Smooth muscle cell (in vitro differentiated cells): ENCODE results near the gene HOXD3. TPM values are rescaled to one million over a fixed set of nuclear protein-coding genes. Genes with fewer than 3 reads are reported as not detected.

Experiments
- DNase-seq: peaks from one replicate; lab custom pipeline; 2025; ENCODE audit not compliant: unreplicated experiment; lab: John Stamatoyannopoulos, UW
- H2AFZ ChIP-seq: fragments of 200-600 bp; sonication (generic); 2 replicates; pipeline ENCODE4 v1.6.0; 2016; ENCODE audit warnings: antibody characterized with exemption, low read depth, mild to moderate bottlenecking
- H3F3A ChIP-seq: fragments of 200-600 bp; sonication (generic); 2 replicates; pipeline ENCODE4 v1.6.0; 2017; ENCODE audit warnings: antibody characterized with exemption, low read depth
- H3K27ac ChIP-seq: fragments of 200-600 bp; sonication (generic); 2 replicates; pipeline ENCODE4 v1.5.1; 2016; ENCODE audit warnings: low read depth, mild to moderate bottlenecking
- H3K27me3 ChIP-seq: fragments of 200-600 bp; sonication (generic); 2 replicates; pipeline ENCODE4 v1.6.1; 2016; ENCODE audit warnings: low read depth, mild to moderate bottlenecking
- H3K36me3 ChIP-seq: fragments of 200-600 bp; sonication (generic); 2 replicates; pipeline ENCODE4 v1.5.1; 2016; ENCODE audit warnings: low read depth
- H3K4me1 ChIP-seq: fragments of 200-600 bp; sonication (generic); 2 replicates; pipeline ENCODE4 v1.5.1; 2016; ENCODE audit warnings: low read depth
- H3K4me2 ChIP-seq: fragments of 200-600 bp; sonication (generic); 2 replicates; pipeline ENCODE4 v1.6.0; 2016; ENCODE audit warnings: mild to moderate bottlenecking
- H3K4me3 ChIP-seq: fragments of 200-600 bp; sonication (generic); 2 replicates; pipeline ENCODE4 v1.5.1; 2016; ENCODE audit warnings: mild to moderate bottlenecking
- H3K79me2 ChIP-seq: fragments of 200-600 bp; sonication (generic); 2 replicates; pipeline ENCODE4 v1.6.0; 2016; ENCODE audit warnings: low read depth, mild to moderate bottlenecking
- H3K9ac ChIP-seq: fragments of 200-600 bp; sonication (generic); 2 replicates; pipeline ENCODE4 v1.6.0; 2016; ENCODE audit warnings: low read depth
- H3K9me3 ChIP-seq: fragments of 200-600 bp; sonication (generic); replicated peaks from 2 replicates; pipeline ENCODE4 v1.5.1; 2016; ENCODE audit warnings: low read depth
- H4K20me1 ChIP-seq: fragments of 200-600 bp; sonication (generic); 2 replicates; pipeline ENCODE4 v1.6.0; 2016; ENCODE audit warnings: low read depth
- WGBS: methylation state at CpG from one replicate; pipeline ENCODE4 v1.1.7; 2016; ENCODE audit warnings: low lambda C conversion rate; 5-methylcytosine and 5-hydroxymethylcytosine counted together
- polyA plus RNA-seq: library from polyadenylated mRNA; unstranded; fragments of >200 nt; fragmentation: Nextera tagmentation; extraction: Ambion mirVana; gene quantifications from 2 replicates; pipeline ENCODE4 v1.2.1, GENCODE V29; 2016
- total RNA-seq: library from RNA; depleted of rRNA; stranded (reverse); fragments of >200 nt; gene quantifications from 2 replicates; pipeline ENCODE4 v1.2.3, GENCODE V29; 2014
- TF ChIP-seq, protein P1 (sequence below): fragments of 200-600 bp; sonication (generic); IDR thresholded peaks from 2 replicates; pipeline ENCODE4 v1.5.1; 2017; ENCODE audit warnings: borderline replicate concordance, mild to moderate bottlenecking, antibody characterized with exemption; ENCODE audit not compliant: insufficient read depth, poor library complexity, severe bottlenecking

HOXD3 gene
- total and polyA plus RNA-seq, 2 experiments from 2014 or later = not detected

- no peaks in the 10 kb centered on the region for H3K36me3 ChIP-seq
- peaks cover 95% of the 10 kb centered on the region for H3K27me3 ChIP-seq
- H3K4me3 ChIP-seq = no peak overlapping the region
- no peak overlapping the region for H3K9ac ChIP-seq
- no peak overlapping the region for H2AFZ ChIP-seq
- no peak for DNase-seq
- H3K27ac ChIP-seq = no peak overlapping the region
- no peaks in the 10 kb centered on the region for H3K4me1 ChIP-seq
- TF ChIP-seq, protein P1, sequence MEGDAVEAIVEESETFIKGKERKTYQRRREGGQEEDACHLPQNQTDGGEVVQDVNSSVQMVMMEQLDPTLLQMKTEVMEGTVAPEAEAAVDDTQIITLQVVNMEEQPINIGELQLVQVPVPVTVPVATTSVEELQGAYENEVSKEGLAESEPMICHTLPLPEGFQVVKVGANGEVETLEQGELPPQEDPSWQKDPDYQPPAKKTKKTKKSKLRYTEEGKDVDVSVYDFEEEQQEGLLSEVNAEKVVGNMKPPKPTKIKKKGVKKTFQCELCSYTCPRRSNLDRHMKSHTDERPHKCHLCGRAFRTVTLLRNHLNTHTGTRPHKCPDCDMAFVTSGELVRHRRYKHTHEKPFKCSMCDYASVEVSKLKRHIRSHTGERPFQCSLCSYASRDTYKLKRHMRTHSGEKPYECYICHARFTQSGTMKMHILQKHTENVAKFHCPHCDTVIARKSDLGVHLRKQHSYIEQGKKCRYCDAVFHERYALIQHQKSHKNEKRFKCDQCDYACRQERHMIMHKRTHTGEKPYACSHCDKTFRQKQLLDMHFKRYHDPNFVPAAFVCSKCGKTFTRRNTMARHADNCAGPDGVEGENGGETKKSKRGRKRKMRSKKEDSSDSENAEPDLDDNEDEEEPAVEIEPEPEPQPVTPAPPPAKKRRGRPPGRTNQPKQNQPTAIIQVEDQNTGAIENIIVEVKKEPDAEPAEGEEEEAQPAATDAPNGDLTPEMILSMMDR = no peak
- H4K20me1 ChIP-seq = no peaks in the 10 kb centered on the region
- 82% methylated on average over 2 of the region's 2 CpGs for WGBS
- no peak overlapping the region for H3K4me2 ChIP-seq
- H3F3A ChIP-seq = no peaks in the 10 kb centered on the region
- H3K79me2 ChIP-seq = no peaks in the 10 kb centered on the region
- H3K9me3 ChIP-seq = no peaks in the 10 kb centered on the region
Observed at GRCh38 chr2:176142281-176142680, 14.8 kb upstream of the HOXD3 start.

DNA sequence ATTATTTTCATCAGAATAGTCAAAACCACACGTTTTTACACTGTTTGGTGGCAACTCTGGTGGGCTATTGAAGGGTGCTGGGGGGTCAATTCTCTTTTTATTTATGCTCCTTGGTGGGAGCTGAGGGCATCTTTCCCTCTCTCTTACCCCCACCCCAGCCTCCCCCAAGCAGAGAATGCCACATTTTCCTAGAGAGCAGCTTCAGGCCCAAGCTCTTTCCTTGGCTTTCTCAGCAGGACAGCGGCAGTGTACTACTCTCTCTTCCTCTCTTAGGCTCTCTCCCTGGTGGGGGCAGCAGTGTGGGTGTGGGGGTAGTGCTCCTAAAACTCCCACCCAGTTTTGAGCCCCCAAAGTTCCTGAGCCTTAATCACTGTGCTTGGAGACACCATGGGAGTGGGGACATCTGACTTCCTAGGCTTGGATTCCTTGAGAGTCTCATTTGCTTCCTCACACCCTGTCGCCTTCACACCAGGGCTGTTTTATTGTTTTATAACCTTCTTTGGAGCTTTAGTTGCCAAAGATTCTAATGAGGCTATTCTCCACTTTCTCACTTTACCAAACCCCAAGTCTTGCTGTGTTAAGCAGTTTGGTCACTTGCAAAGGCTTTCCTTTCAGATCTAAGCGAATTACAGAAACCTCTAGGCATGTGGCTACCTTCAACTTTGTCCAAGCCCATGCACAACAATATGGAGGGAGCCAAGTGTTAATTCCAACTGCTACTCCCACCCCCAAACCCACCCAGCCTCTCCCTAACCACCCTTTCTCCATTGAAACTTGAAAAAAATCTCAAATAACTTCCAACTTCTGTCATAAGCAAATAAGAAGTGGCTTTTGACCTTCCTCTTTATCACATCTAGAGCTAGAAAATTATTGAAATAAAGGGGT, 11.8 kb upstream of the HOXD3 start:
- 43% methylated on average over 4 of the region's 4 CpGs for WGBS
- H3K9me3 ChIP-seq = no peaks in the 10 kb centered on the region

GRCh38 chr2:176146101-176146500, 11.0 kb upstream of the HOXD3 start:
- Histone ChIP-seq H4K20me1 (no peaks in the 10 kb centered on the region), H3K79me2 (no peaks in the 10 kb centered on the region), H3K9ac (no peak overlapping the region), H3K9me3 (no peaks in the 10 kb centered on the region), H3K4me3 (no peak overlapping the region), H3K27me3 (peaks cover 100% of the 10 kb centered on the region), H3K4me2 (no peak overlapping the region), H3K27ac (no peak overlapping the region), H3K4me1 (no peaks in the 10 kb centered on the region), H3F3A (no peaks in the 10 kb centered on the region), H2AFZ (no peak overlapping the region), H3K36me3 (no peaks in the 10 kb centered on the region)
- TF ChIP-seq, protein P1 = no peak
- no peak for DNase-seq
- WGBS = 60% methylated on average over 6 of the region's 6 CpGs

More for the DNA sequence above, 11.8 kb upstream of the HOXD3 start:
- DNase-seq = no peak
- Histone ChIP-seq H4K20me1 (no peaks in the 10 kb centered on the region), H2AFZ (no peak overlapping the region), H3K4me2 (no peak overlapping the region), H3K4me1 (no peaks in the 10 kb centered on the region), H3K27ac (no peak overlapping the region), H3K4me3 (no peak overlapping the region), H3K9ac (no peak overlapping the region), H3K79me2 (no peaks in the 10 kb centered on the region), H3K36me3 (no peaks in the 10 kb centered on the region), H3F3A (no peaks in the 10 kb centered on the region), H3K27me3 (peaks cover 96% of the 10 kb centered on the region)
- TF ChIP-seq, protein P1 = no peak

DNA sequence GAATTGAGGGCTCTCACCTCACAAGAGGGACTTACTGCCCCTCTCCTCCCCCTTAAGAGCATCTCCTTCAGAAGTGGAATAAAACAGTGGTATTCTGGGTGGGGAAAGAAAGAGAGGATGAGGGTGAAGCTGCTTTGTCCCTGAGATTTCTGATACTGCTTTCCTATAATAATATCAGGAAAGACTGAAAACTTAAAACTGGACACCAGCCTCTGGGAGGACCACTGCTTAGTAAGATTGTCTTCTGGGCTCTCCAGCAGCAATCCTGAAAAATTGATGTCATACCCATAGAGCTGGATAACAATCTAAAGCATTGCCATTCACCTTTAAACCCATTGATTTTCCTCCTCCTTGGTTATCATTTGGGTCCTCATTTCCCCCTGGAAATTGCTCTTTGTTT, 10.5 kb upstream of the HOXD3 start:
- H3K4me2 ChIP-seq = no peak overlapping the region
- H3F3A ChIP-seq = no peaks in the 10 kb centered on the region
- H2AFZ ChIP-seq = no peak overlapping the region
- no peaks in the 10 kb centered on the region for H3K9me3 ChIP-seq
- H3K79me2 ChIP-seq = no peaks in the 10 kb centered on the region
- H3K4me3 ChIP-seq = no peak overlapping the region
- peaks cover 100% of the 10 kb centered on the region for H3K27me3 ChIP-seq
- H4K20me1 ChIP-seq = no peaks in the 10 kb centered on the region
- H3K36me3 ChIP-seq = no peaks in the 10 kb centered on the region
- no peak for DNase-seq
- TF ChIP-seq, protein P1 = no peak
- H3K4me1 ChIP-seq = no peaks in the 10 kb centered on the region
- H3K9ac ChIP-seq = no peak overlapping the region
- no peak overlapping the region for H3K27ac ChIP-seq
